Activated naive CD8-positive, alpha-beta T cell (primary cell): ENCODE data around the gene SPATA9.

Experiments
- H3K27ac Mint-ChIP-seq: one replicate; pipeline ENCODE4 v1.8.0; 2021; ENCODE audit warnings: mixed read lengths
- H3K27me3 Mint-ChIP-seq: one replicate; pipeline ENCODE4 v1.8.0; 2021; ENCODE audit warnings: mixed read lengths
- H3K36me3 Mint-ChIP-seq: one replicate; pipeline ENCODE4 v1.8.0; 2021; ENCODE audit warnings: mixed read lengths
- H3K4me1 Mint-ChIP-seq: one replicate; pipeline ENCODE4 v1.8.0; 2021; ENCODE audit warnings: low read depth, mixed read lengths
- H3K4me3 Mint-ChIP-seq: one replicate; pipeline ENCODE4 v1.8.0; 2021; ENCODE audit warnings: mild to moderate bottlenecking, mixed read lengths
- H3K9me3 Mint-ChIP-seq: one replicate; pipeline ENCODE4 v1.8.0; 2021; ENCODE audit warnings: low read depth, mixed read lengths

The SPATA9 gene

GRCh38 chr5:95682891-95683290 is at the start of gene SPATA9:
SPATA9 (minus strand) TSS chr5:95682991; CDS start chr5:95682854, 137 bp downstream.
- Mint-ChIP-seq H3K9me3 (no peaks in the 10 kb centered on the region), H3K27ac (no peak within 1 kb of the TSS), H3K4me3 (no peak within 1 kb of the TSS), H3K27me3 (peaks cover 18% of the 10 kb centered on the region), H3K36me3 (peaks cover 4% of the 10 kb centered on the region), H3K4me1 (no peaks in the 10 kb centered on the region)

GRCh38 chr5:95731571-95732554 is 49.1 kb upstream of the SPATA9 start:
- H3K27me3 Mint-ChIP-seq: peaks cover 27% of the 10 kb centered on the region
- peak overlapping the region; percentile 86 for H3K4me3 Mint-ChIP-seq
- H3K36me3 Mint-ChIP-seq: no peaks in the 10 kb centered on the region
- no peak overlapping the region for H3K27ac Mint-ChIP-seq
- no peaks in the 10 kb centered on the region for H3K9me3 Mint-ChIP-seq
- H3K4me1 Mint-ChIP-seq: peaks cover 25% of the 10 kb centered on the region

GRCh38 chr5:95730730-95731570 is 48.2 kb upstream of the SPATA9 start, which contains the start of gene RHOBTB3:
RHOBTB3 (plus strand) TSS chr5:95731336; CDS start chr5:95731683, 347 bp downstream.
- H3K4me1 Mint-ChIP-seq: peaks cover 25% of the 10 kb centered on the region
- H3K4me3 Mint-ChIP-seq: peak within 1 kb of the TSS; percentile 86
- H3K36me3 Mint-ChIP-seq: no peaks in the 10 kb centered on the region
- peak within 1 kb of the TSS; percentile 30 for H3K27ac Mint-ChIP-seq
- H3K27me3 Mint-ChIP-seq: peaks cover 27% of the 10 kb centered on the region
- H3K9me3 Mint-ChIP-seq: no peaks in the 10 kb centered on the region

- Mint-ChIP-seq H3K36me3 (no peaks in the 10 kb centered on the region), H3K4me3 (peak overlapping the region; percentile 80), H3K4me1 (peaks cover 25% of the 10 kb centered on the region), H3K27ac (no peak overlapping the region), H3K9me3 (no peaks in the 10 kb centered on the region), H3K27me3 (peaks cover 23% of the 10 kb centered on the region)
Measured at GRCh38 chr5:95730011-95730700, 47.4 kb upstream of the SPATA9 start.

GRCh38 chr5:95729115-95730010 is 46.6 kb upstream of the SPATA9 start:
- Mint-ChIP-seq H3K27ac (no peak overlapping the region), H3K4me1 (peaks cover 25% of the 10 kb centered on the region), H3K36me3 (no peaks in the 10 kb centered on the region), H3K27me3 (peaks cover 20% of the 10 kb centered on the region), H3K9me3 (no peaks in the 10 kb centered on the region), H3K4me3 (peak overlapping the region; percentile 80)

GRCh38 chr5:95728494-95729114 is 45.8 kb upstream of the SPATA9 start:
- Mint-ChIP-seq H3K4me3 (no peak overlapping the region), H3K9me3 (no peaks in the 10 kb centered on the region), H3K36me3 (no peaks in the 10 kb centered on the region), H3K27ac (no peak overlapping the region), H3K4me1 (peaks cover 25% of the 10 kb centered on the region), H3K27me3 (peaks cover 20% of the 10 kb centered on the region)

- no peaks in the 10 kb centered on the region for H3K9me3 Mint-ChIP-seq
- no peaks in the 10 kb centered on the region for H3K36me3 Mint-ChIP-seq
- peaks cover 14% of the 10 kb centered on the region for H3K27me3 Mint-ChIP-seq
- peaks cover 25% of the 10 kb centered on the region for H3K4me1 Mint-ChIP-seq
- H3K4me3 Mint-ChIP-seq: no peak overlapping the region
- no peak overlapping the region for H3K27ac Mint-ChIP-seq
Measured at GRCh38 chr5:95727764-95728191, 45.0 kb upstream of the SPATA9 start.

- H3K4me1 Mint-ChIP-seq: peaks cover 22% of the 10 kb centered on the region
- no peaks in the 10 kb centered on the region for H3K9me3 Mint-ChIP-seq
- no peaks in the 10 kb centered on the region for H3K36me3 Mint-ChIP-seq
- peaks cover 9% of the 10 kb centered on the region for H3K27me3 Mint-ChIP-seq
- no peak overlapping the region for H3K27ac Mint-ChIP-seq
- no peak overlapping the region for H3K4me3 Mint-ChIP-seq
Measured at GRCh38 chr5:95726811-95727763, 44.3 kb upstream of the SPATA9 start.

- Mint-ChIP-seq H3K4me3 (no peak overlapping the region), H3K9me3 (no peaks in the 10 kb centered on the region), H3K4me1 (peaks cover 18% of the 10 kb centered on the region), H3K27ac (no peak overlapping the region), H3K27me3 (peaks cover 6% of the 10 kb centered on the region), H3K36me3 (no peaks in the 10 kb centered on the region)
Measured at GRCh38 chr5:95725937-95726810, 43.4 kb upstream of the SPATA9 start.

- Mint-ChIP-seq H3K36me3 (no peaks in the 10 kb centered on the region), H3K9me3 (no peaks in the 10 kb centered on the region), H3K27me3 (peaks cover 3% of the 10 kb centered on the region), H3K4me3 (no peak overlapping the region), H3K4me1 (peaks cover 14% of the 10 kb centered on the region), H3K27ac (no peak overlapping the region)
Measured at GRCh38 chr5:95725071-95725820, 42.5 kb upstream of the SPATA9 start.

GRCh38 chr5:95723632-95724369 is 41.0 kb upstream of the SPATA9 start:
- H3K4me1 Mint-ChIP-seq: peaks cover 5% of the 10 kb centered on the region
- no peaks in the 10 kb centered on the region for H3K36me3 Mint-ChIP-seq
- no peaks in the 10 kb centered on the region for H3K27me3 Mint-ChIP-seq
- H3K4me3 Mint-ChIP-seq: no peak overlapping the region
- no peak overlapping the region for H3K27ac Mint-ChIP-seq
- no peaks in the 10 kb centered on the region for H3K9me3 Mint-ChIP-seq
